ENCODE measurements around the gene CALD1.

The CALD1 gene

GRCh38 chr7:134764365-134764764 lies 15.1 kb upstream of the CALD1 start:
- no peak for DNase-seq

DNA sequence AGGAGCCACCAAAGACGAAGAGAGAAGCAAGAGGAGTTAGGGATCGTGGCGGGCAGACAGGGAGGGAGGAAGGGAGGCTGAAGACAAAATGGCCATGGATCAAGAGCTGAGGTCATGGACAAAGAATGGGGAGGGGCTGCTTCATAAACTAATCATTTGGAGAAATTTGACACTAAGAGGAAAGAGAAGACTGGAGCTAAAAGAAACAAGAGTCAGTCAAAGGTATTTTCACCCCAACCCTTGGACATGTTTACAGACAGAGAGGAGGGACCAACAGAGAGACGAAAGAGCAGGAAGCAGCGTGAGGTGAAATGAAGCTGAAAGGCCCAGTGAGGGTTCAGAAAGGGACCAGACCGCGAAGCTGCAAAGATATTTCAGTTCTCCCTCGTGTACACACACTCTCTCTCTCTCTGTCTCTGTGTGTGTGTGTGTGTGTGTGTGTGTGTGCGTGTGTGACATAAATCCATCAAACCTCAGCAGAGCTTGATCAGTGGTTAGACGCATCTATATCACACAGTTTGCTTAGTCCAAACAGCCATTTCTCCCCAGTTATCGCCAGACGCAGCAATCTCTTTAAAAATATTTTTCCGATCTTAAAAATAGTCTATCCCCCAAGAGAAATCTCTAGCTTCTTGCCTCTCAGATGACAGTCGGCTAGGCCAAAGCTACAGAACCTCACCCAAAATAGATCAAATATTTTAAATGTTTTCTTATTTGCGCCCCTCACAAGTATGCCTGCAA lies 12.5 kb upstream of the CALD1 start:
- no peak for DNase-seq

DNA sequence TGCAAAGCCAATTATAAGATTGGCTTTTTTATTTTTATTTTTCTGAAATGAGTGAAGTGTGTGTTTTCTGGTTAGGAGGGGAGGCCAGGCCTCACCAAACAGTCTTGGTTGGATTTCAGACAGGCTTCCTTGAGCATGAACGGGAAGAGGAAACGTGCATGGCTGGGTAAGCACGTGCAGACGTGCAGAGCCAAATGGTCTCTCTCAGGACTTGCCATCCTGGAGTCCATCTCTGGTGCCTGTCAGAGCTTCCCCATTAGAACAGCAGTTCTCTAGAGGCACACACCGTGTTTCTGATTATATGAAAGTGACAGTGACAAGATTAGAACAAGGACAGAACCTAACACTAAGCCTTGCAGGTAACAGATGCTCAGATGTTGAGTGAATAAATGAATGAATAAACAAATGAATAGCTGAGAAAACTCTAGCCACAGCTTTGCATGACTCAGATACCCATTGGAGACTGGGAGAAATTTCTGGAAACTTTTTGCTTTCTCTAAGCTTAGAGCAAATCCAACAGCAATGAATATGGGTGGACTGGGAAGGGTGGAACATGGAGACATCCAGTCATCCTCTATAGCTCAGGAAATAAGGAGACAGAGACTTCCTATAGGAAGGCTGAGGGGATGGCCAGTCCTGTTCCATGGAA lies 11.8 kb upstream of the CALD1 start:
- DNase-seq, result no peak

- no peak for DNase-seq
These were observed 11.2 kb upstream of the CALD1 start for GRCh38 chr7:134768243-134768642.

- DNase-seq, result no peak
These were observed 8.8 kb upstream of the CALD1 start for GRCh38 chr7:134770676-134771075.

GRCh38 chr7:134771111-134771510 lies 8.3 kb upstream of the CALD1 start:
- DNase-seq, result no peak

DNA sequence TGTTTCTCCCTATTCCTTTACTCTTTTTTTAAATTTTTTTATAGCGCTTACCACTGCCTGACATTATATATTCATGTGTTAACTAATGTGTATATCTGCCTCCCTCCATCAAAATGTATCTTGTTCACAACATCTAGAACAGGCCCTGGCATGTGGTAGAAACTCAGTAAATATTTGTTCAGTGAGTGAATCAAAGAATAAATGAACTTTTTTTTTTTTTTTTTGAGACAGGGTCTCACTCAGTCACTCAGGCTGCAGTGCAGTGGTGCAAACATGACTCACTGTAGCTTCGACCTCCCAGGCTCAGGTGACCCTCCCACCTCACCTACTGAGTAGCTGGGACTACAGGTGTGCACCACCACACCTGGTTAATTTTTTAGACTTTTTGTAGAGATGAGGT lies 7.5 kb upstream of the CALD1 start:
- no peak for DNase-seq

GRCh38 chr7:134772401-134772800 lies 7.0 kb upstream of the CALD1 start:
- no peak for DNase-seq

- no peak for DNase-seq
These were observed 6.3 kb upstream of the CALD1 start for GRCh38 chr7:134773164-134773563.

GRCh38 chr7:134774119-134774518 lies 5.3 kb upstream of the CALD1 start:
- no peak for DNase-seq

GRCh38 chr7:134777470-134777869 lies 2.0 kb upstream of the CALD1 start:
- DNase-seq, result no peak

- DNase-seq, result no peak
These were observed 1.4 kb upstream of the CALD1 start for GRCh38 chr7:134777908-134778580.

GRCh38 chr7:134779741-134780065 lies 269 bp downstream of the CALD1 start:
- DNase-seq, result no peak

GRCh38 chr7:134780166-134780828 lies 863 bp downstream of the CALD1 start:
- DNase-seq, result no peak

DNA sequence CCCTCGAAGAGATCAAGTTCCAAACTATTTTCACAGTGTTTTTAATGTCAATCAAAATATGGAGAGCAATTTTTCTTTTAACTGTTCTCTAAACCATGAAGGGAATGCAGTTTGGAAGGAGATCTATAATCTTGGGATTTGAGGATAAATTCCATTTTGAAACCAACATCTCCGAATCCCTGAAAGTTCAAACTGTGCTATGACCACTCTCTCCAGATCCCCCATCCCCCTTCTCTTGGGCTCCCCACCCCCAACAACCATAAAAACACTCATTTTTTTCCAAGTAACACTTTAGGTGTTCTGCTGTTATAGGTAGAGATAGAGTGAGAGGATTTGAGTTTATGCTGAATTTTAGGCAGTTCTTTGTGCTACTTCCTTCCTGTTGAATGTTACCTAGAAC lies 1.7 kb downstream of the CALD1 start:
- no peak for DNase-seq

DNA sequence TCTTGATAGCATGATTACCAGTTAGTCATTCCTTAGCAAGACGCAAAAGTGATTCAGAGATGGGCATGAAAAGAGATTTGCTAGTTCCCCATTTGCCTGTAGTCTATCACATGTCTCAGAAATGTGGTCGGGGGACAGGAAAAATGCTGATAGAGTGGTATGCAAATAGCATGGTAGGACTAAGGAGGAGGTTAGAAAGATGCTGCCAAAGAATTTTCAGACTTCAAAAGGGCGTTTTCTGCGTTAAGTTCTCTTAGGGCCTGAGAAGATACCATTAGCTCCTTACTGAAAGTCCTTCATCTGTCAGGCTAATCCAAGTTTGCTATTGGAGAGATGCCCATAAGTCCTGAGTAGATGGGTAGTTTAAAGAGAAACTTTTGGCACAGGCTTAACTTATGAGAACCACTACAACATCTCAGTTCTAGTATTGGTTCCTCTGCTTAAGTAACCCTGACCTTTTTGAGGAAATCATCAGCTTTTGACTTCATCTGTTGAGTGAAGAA lies 2.7 kb downstream of the CALD1 start:
- DNase-seq, result no peak

- DNase-seq, result peak in 1 of 5 experiments; percentile 31
These were observed 4.0 kb downstream of the CALD1 start for GRCh38 chr7:134783294-134784069.

GRCh38 chr7:134784251-134785049 lies 5.0 kb downstream of the CALD1 start:
- DNase-seq, result no peak

- DNase-seq, result no peak
These were observed 6.4 kb downstream of the CALD1 start for GRCh38 chr7:134785842-134786241.

GRCh38 chr7:134787064-134787463 lies 7.6 kb downstream of the CALD1 start:
- no peak for DNase-seq

GRCh38 chr7:134787720-134788119 lies 8.3 kb downstream of the CALD1 start:
- no peak for DNase-seq

DNA sequence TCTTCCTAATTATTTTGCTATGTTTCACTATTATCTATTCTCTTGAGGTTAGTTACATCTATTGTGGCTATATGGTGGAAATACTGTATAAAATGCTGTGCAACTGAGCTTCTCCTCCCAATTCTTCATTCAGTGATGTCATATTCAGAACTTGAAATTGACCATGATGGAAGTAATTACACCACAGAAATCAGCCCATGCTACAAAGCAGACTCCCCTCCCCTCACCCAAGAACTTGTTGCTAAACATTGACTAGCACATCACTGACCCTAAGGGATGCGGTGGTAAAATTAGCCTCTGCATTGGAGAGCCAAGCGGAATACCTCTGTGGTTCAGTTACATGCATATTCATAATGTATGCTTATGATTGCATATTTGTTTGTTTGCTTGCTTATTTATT lies 8.8 kb downstream of the CALD1 start:
- DNase-seq, result no peak
